ENCODE data around the gene ROGDI. TPM values are rescaled to one million over a fixed set of nuclear protein-coding genes. Genes with fewer than 3 reads are reported as not detected.

ROGDI gene
- total and polyA plus RNA-seq, 2 of the 13 experiments (the other 11 are each of a cell fraction or from before 2014, with no cell fraction given): 19.2 to 42.1 TPM

- TF ChIP-seq FUBP1 (CRISPR knock-in tag; IDR thresholded peaks at IDR 0.05; ENCODE audit: borderline replicate concordance) (no peak), RFX5 (IDR thresholded peaks at IDR 0.05; ENCODE audit: low read depth, low read length) (no peak), ZNF12 (CRISPR knock-in tag; IDR thresholded peaks at IDR 0.05) (peak; percentile 16; the same call in 1 of the 2 replicates), GATAD2A (CRISPR knock-in tag; IDR thresholded peaks at IDR 0.05) (no peak; the same call in 1 of the 2 replicates), PATZ1 (CRISPR knock-in tag; IDR thresholded peaks at IDR 0.05) (peak; percentile 13; the same call in 1 of the 2 replicates), ZNF83 (CRISPR knock-in tag; IDR thresholded peaks at IDR 0.05; ENCODE audit: borderline replicate concordance) (no peak), ZNF766 (CRISPR knock-in tag; IDR thresholded peaks at IDR 0.05; ENCODE audit: borderline replicate concordance) (0 out of 2 replicates have a peak, but pooled peaks have one; percentile 38), ZNF792 (CRISPR knock-in tag; IDR thresholded peaks at IDR 0.05) (peak; percentile 91), HDAC6 (IDR thresholded peaks at IDR 0.05; ENCODE audit: low read depth, low read length) (no peak), GLMP (CRISPR knock-in tag; IDR thresholded peaks at IDR 0.05; ENCODE audit: borderline replicate concordance) (no peak), IKZF1 (IDR thresholded peaks at IDR 0.05) (no peak), ZNF784 (CRISPR knock-in tag; IDR thresholded peaks at IDR 0.05; ENCODE audit: borderline replicate concordance) (no peak), MAF1 (CRISPR knock-in tag; IDR thresholded peaks at IDR 0.05; ENCODE audit: borderline replicate concordance) (no peak), STAT5B (CRISPR knock-in tag; IDR thresholded peaks at IDR 0.05) (no peak)
- TF ChIP-seq, protein P1, sequence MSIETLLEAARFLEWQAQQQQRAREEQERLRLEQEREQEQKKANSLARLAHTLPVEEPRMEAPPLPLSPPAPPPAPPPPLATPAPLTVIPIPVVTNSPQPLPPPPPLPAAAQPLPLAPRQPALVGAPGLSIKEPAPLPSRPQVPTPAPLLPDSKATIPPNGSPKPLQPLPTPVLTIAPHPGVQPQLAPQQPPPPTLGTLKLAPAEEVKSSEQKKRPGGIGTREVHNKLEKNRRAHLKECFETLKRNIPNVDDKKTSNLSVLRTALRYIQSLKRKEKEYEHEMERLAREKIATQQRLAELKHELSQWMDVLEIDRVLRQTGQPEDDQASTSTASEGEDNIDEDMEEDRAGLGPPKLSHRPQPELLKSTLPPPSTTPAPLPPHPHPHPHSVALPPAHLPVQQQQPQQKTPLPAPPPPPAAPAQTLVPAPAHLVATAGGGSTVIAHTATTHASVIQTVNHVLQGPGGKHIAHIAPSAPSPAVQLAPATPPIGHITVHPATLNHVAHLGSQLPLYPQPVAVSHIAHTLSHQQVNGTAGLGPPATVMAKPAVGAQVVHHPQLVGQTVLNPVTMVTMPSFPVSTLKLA (IDR thresholded peaks at IDR 0.05): peak; percentile 41
- TF ChIP-seq, protein P2, sequence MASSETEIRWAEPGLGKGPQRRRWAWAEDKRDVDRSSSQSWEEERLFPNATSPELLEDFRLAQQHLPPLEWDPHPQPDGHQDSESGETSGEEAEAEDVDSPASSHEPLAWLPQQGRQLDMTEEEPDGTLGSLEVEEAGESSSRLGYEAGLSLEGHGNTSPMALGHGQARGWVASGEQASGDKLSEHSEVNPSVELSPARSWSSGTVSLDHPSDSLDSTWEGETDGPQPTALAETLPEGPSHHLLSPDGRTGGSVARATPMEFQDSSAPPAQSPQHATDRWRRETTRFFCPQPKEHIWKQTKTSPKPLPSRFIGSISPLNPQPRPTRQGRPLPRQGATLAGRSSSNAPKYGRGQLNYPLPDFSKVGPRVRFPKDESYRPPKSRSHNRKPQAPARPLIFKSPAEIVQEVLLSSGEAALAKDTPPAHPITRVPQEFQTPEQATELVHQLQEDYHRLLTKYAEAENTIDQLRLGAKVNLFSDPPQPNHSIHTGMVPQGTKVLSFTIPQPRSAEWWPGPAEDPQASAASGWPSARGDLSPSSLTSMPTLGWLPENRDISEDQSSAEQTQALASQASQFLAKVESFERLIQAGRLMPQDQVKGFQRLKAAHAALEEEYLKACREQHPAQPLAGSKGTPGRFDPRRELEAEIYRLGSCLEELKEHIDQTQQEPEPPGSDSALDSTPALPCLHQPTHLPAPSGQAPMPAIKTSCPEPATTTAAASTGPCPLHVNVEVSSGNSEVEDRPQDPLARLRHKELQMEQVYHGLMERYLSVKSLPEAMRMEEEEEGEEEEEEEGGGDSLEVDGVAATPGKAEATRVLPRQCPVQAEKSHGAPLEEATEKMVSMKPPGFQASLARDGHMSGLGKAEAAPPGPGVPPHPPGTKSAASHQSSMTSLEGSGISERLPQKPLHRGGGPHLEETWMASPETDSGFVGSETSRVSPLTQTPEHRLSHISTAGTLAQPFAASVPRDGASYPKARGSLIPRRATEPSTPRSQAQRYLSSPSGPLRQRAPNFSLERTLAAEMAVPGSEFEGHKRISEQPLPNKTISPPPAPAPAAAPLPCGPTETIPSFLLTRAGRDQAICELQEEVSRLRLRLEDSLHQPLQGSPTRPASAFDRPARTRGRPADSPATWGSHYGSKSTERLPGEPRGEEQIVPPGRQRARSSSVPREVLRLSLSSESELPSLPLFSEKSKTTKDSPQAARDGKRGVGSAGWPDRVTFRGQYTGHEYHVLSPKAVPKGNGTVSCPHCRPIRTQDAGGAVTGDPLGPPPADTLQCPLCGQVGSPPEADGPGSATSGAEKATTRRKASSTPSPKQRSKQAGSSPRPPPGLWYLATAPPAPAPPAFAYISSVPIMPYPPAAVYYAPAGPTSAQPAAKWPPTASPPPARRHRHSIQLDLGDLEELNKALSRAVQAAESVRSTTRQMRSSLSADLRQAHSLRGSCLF (CRISPR knock-in tag; IDR thresholded peaks at IDR 0.05; ENCODE audit: borderline replicate concordance): no peak
These were observed 33.7 kb downstream of the ROGDI start (continued) for GRCh38 chr16:4768549-4769305.
